ENCODE data around the gene TSPAN9.

- TF ChIP-seq CTCF (IDR thresholded peaks at IDR 0.05), result no peak
- TF ChIP-seq POLR2AphosphoS5 (IDR thresholded peaks at IDR 0.05), result no peak
- no peak for TF ChIP-seq POLR2A (IDR thresholded peaks at IDR 0.05)
- no peak for TF ChIP-seq EP300 (IDR thresholded peaks at IDR 0.05)
These were observed 21.3 kb upstream of the TSPAN9 start for GRCh38 chr12:3055704-3056467.

Data from suprapubic skin (tissue), 4 donors.